Immature natural killer cell (primary cell): ENCODE measurements around the gene FAM131B. TPM values are rescaled to one million over a fixed set of nuclear protein-coding genes. Genes with fewer than 3 reads are reported as not detected.

ENCODE experiments used
- DNase-seq, 3 donors: peaks; one replicate each; pipeline ENCODE4 v3.0.0; 2022; ENCODE audit warnings: mixed read lengths in 1 of 3
- H3K27ac Mint-ChIP-seq, 6 donors: one replicate each; pipeline ENCODE4 v1.8.0; 2020; ENCODE audit warnings: mixed read lengths in 6 of 6, mild to moderate bottlenecking in 5 of 6, inconsistent platforms in 4 of 6, moderate library complexity in 3 of 6
- H3K27me3 Mint-ChIP-seq, 3 donors: one replicate each; pipeline ENCODE4 v1.8.0; 2020 to 2021; ENCODE audit warnings: low read depth in 3 of 3, mild to moderate bottlenecking in 3 of 3, mixed read lengths in 3 of 3, moderate library complexity in 3 of 3, inconsistent platforms in 1 of 3
- H3K36me3 Mint-ChIP-seq, 3 donors: one replicate each; pipeline ENCODE4 v1.8.0; 2020; ENCODE audit warnings: mixed read lengths in 3 of 3, inconsistent platforms in 2 of 3, mild to moderate bottlenecking in 2 of 3
- H3K4me1 Mint-ChIP-seq, 2 donors: one replicate each; pipeline ENCODE4 v1.8.0; 2020; ENCODE audit warnings: inconsistent platforms in 2 of 2, mild to moderate bottlenecking in 2 of 2, mixed read lengths in 2 of 2, moderate library complexity in 1 of 2
- H3K4me3 Mint-ChIP-seq, 5 donors: one replicate each; pipeline ENCODE4 v1.8.0; 2020; ENCODE audit warnings: mild to moderate bottlenecking in 5 of 5, mixed read lengths in 5 of 5, inconsistent platforms in 3 of 5, moderate library complexity in 3 of 5
- H3K9me3 Mint-ChIP-seq, 6 donors: one replicate each; pipeline ENCODE4 v1.8.0; 2020; ENCODE audit warnings: mild to moderate bottlenecking in 6 of 6, mixed read lengths in 6 of 6, inconsistent platforms in 4 of 6, moderate library complexity in 3 of 6
- polyA plus RNA-seq, 3 donors: library from polyadenylated mRNA; unstranded; fragments of 300-500 nt; fragmentation: Illumina TruSeq; gene quantifications; one replicate each; pipeline ENCODE4 v1.2.3, GENCODE V29; 2021

FAM131B gene
- polyA plus RNA-seq, 3 donors from 2014 or later: 1.2 to 2.3 (median 1.9) TPM

DNA sequence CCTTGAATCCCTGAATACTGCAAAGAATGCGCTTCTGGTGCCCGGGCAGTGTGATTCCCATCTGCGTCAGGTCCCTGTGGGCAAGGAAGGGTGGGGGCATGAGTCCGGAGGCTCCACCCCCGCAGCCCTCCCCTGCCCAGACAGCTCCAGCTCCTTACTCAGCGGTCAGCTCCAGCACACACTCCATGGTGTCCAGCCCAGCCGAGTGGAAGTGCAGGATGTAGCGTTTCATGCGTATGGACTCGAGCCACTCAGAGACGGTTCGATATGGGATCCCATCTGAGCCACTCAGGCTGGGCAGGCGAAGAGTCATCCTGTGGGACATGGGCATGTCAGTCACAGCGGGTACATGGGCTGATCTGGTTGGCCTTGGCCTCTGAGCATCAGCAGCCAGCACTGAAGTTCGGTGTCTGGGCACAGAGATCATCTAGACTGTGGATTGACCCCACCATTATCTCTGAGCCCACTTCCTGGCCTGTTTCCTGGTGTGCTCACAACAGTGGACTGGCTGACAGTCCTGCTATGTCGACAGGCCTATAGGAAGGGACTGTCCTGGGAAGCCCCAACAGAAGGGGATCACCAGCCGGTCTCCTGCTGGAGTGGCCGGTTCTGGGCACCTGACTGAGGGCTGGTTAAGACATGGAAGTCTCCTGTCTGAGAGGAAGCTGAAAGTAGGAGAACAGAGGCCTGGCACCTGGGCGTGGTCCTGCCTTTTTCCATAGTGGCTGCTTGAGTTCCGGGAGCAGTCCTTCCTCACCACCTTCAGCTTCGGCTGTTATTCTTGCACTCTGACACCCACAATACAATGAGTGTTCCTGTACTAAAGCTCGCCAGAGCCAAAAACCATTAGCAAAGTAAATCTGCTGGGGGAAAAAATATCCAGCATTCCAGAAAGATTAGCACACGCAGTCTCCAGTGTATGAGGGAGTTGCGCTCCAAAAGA lies 29.2 kb upstream of the FAM131B start:
- H3K27me3 Mint-ChIP-seq: peaks cover 0 to 1% (median 0%) of the 10 kb centered on the region in 3 donors
- H3K27ac Mint-ChIP-seq: no peak overlapping the region
- DNase-seq: no peak
- H3K36me3 Mint-ChIP-seq: peaks cover 0 to 15% (median 7%) of the 10 kb centered on the region in 3 donors
- no peak overlapping the region for H3K4me3 Mint-ChIP-seq
- H3K9me3 Mint-ChIP-seq: no peaks in the 10 kb centered on the region
- H3K4me1 Mint-ChIP-seq: peaks cover 20 to 26% of the 10 kb centered on the region in 2 donors

DNA sequence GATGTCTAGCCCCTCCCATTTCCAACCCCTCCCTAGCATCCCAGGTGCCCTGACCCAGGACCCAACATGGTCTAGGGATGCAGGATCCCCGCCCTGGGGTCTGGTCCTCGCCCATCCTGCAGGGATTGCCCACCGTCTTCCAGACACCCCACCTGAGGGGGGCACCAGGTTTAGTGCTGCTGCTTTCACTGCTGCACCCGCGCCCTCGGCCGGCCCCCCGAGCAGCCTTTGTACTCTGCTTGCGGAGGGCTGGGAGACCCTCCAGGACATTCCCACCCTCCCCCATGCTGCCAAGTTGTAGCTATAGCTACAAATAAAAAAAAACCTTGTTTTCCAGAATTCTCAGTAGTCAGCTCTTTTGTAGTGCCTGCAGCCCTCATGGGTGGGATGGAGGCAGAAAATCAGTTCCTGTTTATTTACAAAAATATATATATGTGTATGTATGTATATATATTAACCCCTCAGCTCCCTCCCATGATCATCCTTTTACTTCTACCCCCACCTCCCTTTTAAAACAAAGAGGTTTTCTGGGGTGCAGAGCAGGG lies 28.3 kb upstream of the FAM131B start:
- Mint-ChIP-seq H3K36me3 (peaks cover 0 to 15% (median 7%) of the 10 kb centered on the region in 3 donors), H3K4me3 (no peak overlapping the region), H3K27me3 (no peaks in the 10 kb centered on the region), H3K4me1 (peaks cover 20 to 26% of the 10 kb centered on the region in 2 donors), H3K9me3 (no peaks in the 10 kb centered on the region), H3K27ac (peak overlapping the region in 1 of 6 donors; percentile 48)
- no peak for DNase-seq

- Mint-ChIP-seq H3K4me3 (no peak overlapping the region), H3K9me3 (no peaks in the 10 kb centered on the region), H3K4me1 (peaks cover 17 to 21% of the 10 kb centered on the region in 2 donors), H3K27ac (peak overlapping the region in 2 of 6 donors; percentile 52 to 61), H3K27me3 (no peaks in the 10 kb centered on the region), H3K36me3 (peaks cover 0 to 15% (median 7%) of the 10 kb centered on the region in 3 donors)
- no peak for DNase-seq
Observed at GRCh38 chr7:143390104-143390772, 27.7 kb upstream of the FAM131B start.

- Mint-ChIP-seq H3K27ac (peak overlapping the region in 3 of 6 donors; percentile 61 to 69 (median 66)), H3K9me3 (no peaks in the 10 kb centered on the region), H3K4me3 (no peak overlapping the region), H3K36me3 (peaks cover 0 to 15% (median 7%) of the 10 kb centered on the region in 3 donors), H3K4me1 (peaks cover 9 to 14% of the 10 kb centered on the region in 2 donors), H3K27me3 (no peaks in the 10 kb centered on the region)
- DNase-seq: no peak
Observed at GRCh38 chr7:143389316-143390103, 27.0 kb upstream of the FAM131B start.

DNA sequence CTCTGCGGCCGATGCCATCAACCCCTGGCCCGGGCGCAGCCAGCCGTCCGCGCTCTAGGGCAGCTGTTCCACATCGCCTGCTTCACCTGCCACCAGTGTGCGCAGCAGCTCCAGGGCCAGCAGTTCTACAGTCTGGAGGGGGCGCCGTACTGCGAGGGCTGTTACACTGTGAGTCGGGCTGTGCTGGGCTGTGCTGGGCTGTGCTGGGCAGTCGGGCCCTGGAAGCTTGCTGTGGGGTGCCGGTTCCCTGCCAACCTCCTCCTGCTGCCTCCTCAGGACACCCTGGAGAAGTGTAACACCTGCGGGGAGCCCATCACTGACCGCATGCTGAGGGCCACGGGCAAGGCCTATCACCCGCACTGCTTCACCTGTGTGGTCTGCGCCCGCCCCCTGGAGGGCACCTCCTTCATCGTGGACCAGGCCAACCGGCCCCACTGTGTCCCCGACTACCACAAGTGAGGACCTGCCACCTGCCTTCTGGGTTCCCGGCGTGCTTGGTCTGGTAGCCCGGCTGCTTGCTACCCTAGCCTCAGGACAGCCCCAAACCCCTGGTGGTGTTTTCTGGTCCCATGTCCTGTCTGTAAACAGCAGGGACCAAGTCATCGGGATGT lies 26.1 kb upstream of the FAM131B start:
- no peak for DNase-seq
- Mint-ChIP-seq H3K27ac (peak overlapping the region in 1 of 6 donors; percentile 46), H3K27me3 (no peaks in the 10 kb centered on the region), H3K9me3 (no peaks in the 10 kb centered on the region), H3K36me3 (peaks cover 0 to 15% (median 7%) of the 10 kb centered on the region in 3 donors), H3K4me1 (peaks cover 6 to 13% of the 10 kb centered on the region in 2 donors), H3K4me3 (no peak overlapping the region)

- Mint-ChIP-seq H3K4me3 (no peak overlapping the region), H3K9me3 (no peaks in the 10 kb centered on the region), H3K27ac (peak overlapping the region in 1 of 6 donors; percentile 46), H3K27me3 (peaks cover 0 to 2% (median 0%) of the 10 kb centered on the region in 3 donors), H3K4me1 (peaks cover 5 to 13% of the 10 kb centered on the region in 2 donors), H3K36me3 (peaks cover 0 to 14% (median 7%) of the 10 kb centered on the region in 3 donors)
- no peak for DNase-seq
Observed at GRCh38 chr7:143388051-143388450, 25.5 kb upstream of the FAM131B start.

- Mint-ChIP-seq H3K4me1 (peaks cover 5 to 13% of the 10 kb centered on the region in 2 donors), H3K36me3 (peaks cover 0 to 12% (median 7%) of the 10 kb centered on the region in 3 donors), H3K27ac (peak overlapping the region in 3 of 6 donors; percentile 20 to 32 (median 25)), H3K4me3 (no peak overlapping the region), H3K27me3 (peaks cover 0 to 6% (median 0%) of the 10 kb centered on the region in 3 donors), H3K9me3 (no peaks in the 10 kb centered on the region)
- DNase-seq: no peak
Observed at GRCh38 chr7:143387156-143387975, 24.9 kb upstream of the FAM131B start.

- H3K27ac Mint-ChIP-seq: no peak overlapping the region
- no peaks in the 10 kb centered on the region for H3K9me3 Mint-ChIP-seq
- peaks cover 0 to 12% (median 7%) of the 10 kb centered on the region in 3 donors for H3K36me3 Mint-ChIP-seq
- no peak overlapping the region for H3K4me3 Mint-ChIP-seq
- peaks cover 5 to 13% of the 10 kb centered on the region in 2 donors for H3K4me1 Mint-ChIP-seq
- DNase-seq: peak; percentile 71 to 76 (median 76)
- peaks cover 0 to 6% (median 0%) of the 10 kb centered on the region in 3 donors for H3K27me3 Mint-ChIP-seq
Observed at GRCh38 chr7:143385891-143386781, 23.6 kb upstream of the FAM131B start.

GRCh38 chr7:143384661-143385631 lies 22.4 kb upstream of the FAM131B start:
- peaks cover 0 to 10% (median 0%) of the 10 kb centered on the region in 3 donors for H3K27me3 Mint-ChIP-seq
- no peak for DNase-seq
- no peaks in the 10 kb centered on the region for H3K9me3 Mint-ChIP-seq
- H3K36me3 Mint-ChIP-seq: peaks cover 0 to 6% (median 3%) of the 10 kb centered on the region in 3 donors
- peaks cover 6 to 12% of the 10 kb centered on the region in 2 donors for H3K4me1 Mint-ChIP-seq
- H3K27ac Mint-ChIP-seq: no peak overlapping the region
- H3K4me3 Mint-ChIP-seq: no peak overlapping the region

DNA sequence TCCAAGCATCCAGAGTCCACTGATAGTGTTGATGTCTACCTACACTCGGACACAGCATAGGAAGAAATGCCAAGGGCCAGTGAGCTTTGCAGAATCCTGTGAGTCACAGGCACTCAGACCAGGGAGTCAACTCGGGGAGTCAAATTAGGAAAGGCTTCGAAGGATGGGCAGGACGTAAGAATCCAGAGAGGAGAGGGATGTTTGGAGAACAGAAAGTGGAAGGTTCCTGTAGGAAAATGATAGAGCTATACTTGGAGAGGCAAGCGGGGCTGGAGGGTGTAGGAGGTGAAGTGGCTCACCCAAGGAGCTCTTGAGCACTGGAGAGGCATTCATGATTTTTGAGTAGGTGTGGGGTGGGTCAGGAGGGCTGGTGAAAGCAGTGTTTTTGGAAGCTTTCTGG lies 21.6 kb upstream of the FAM131B start:
- DNase-seq: no peak
- Mint-ChIP-seq H3K4me1 (peaks cover 12% of the 10 kb centered on the region in 2 donors), H3K9me3 (no peaks in the 10 kb centered on the region), H3K36me3 (peaks cover 0 to 1% (median 0%) of the 10 kb centered on the region in 3 donors), H3K27ac (no peak overlapping the region), H3K4me3 (no peak overlapping the region), H3K27me3 (peaks cover 0 to 10% (median 2%) of the 10 kb centered on the region in 3 donors)

DNA sequence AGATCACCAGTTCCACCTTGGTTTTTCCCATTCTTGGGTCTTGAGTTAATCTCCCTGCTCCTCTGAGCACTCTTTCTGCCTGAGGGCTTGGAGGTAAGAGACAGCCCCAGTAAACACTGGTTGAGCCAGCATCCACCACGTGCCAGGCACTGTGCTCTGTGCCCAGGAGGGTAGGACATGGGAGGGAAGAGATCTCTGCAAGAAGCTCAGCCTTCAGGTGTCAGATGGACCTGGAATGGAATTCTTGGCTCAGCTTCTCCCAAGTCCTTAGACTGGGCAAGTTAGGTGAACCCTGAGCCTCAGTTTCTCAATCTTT lies 21.1 kb upstream of the FAM131B start:
- DNase-seq: no peak
- H3K4me3 Mint-ChIP-seq: no peak overlapping the region
- H3K4me1 Mint-ChIP-seq: peaks cover 15 to 16% of the 10 kb centered on the region in 2 donors

More for the DNA sequence above, 21.1 kb upstream of the FAM131B start:
- Mint-ChIP-seq H3K36me3 (no peaks in the 10 kb centered on the region), H3K9me3 (no peaks in the 10 kb centered on the region), H3K27me3 (peaks cover 0 to 10% (median 2%) of the 10 kb centered on the region in 3 donors), H3K27ac (peak overlapping the region in 2 of 6 donors; percentile 13 to 40)
